Muscle layer of duodenum (tissue), 2 donors: ENCODE measurements around the gene COL5A1.
"Not testable (repeated sequence)": the region's sequence is repeated elsewhere in the genome, so short reads cannot be mapped to it uniquely, and the experiment has no call there.

Source experiments
- H3K27ac ChIP-seq: one replicate; pipeline ENCODE4 v1.7.0; 2013; ENCODE audit warnings: mild to moderate bottlenecking, low read length
- H3K27me3 ChIP-seq: one replicate; pipeline ENCODE4 v1.7.0; 2013; ENCODE audit warnings: low read depth, mild to moderate bottlenecking, control low read depth, low read length
- H3K36me3 ChIP-seq, 2 donors: one replicate each; pipeline ENCODE4 v1.7.0; 2013; ENCODE audit warnings: low read length in 2 of 2, control low read depth in 1 of 2, mild to moderate bottlenecking in 1 of 2; ENCODE audit not compliant: insufficient read depth in 2 of 2, control insufficient read depth in 1 of 2
- H3K4me1 ChIP-seq, 2 donors: one replicate each; pipeline ENCODE4 v1.7.0; 2013; ENCODE audit warnings: low read length in 2 of 2, mild to moderate bottlenecking in 2 of 2, control low read depth in 1 of 2, moderate library complexity in 1 of 2; ENCODE audit not compliant: insufficient read depth in 2 of 2, control insufficient read depth in 1 of 2
- H3K4me3 ChIP-seq, 2 donors: one replicate each; pipeline ENCODE4 v1.7.0; 2013; ENCODE audit warnings: low read length in 2 of 2, low read depth in 1 of 2, mild to moderate bottlenecking in 1 of 2
- H3K9me3 ChIP-seq, 2 donors: one replicate each; pipeline ENCODE4 v1.7.0; 2013; ENCODE audit warnings: low read length in 2 of 2, control low read depth in 1 of 2, mild to moderate bottlenecking in 1 of 2; ENCODE audit not compliant: control insufficient read depth in 1 of 2
- donor health status: healthy.

COL5A1 gene

GRCh38 chr9:134702291-134702690, 60.7 kb downstream of the COL5A1 start:
- peaks cover 11 to 53% of the 10 kb centered on the region in 2 donors for H3K4me1 ChIP-seq
- peaks cover 0 to 27% of the 10 kb centered on the region in 2 donors for H3K36me3 ChIP-seq
- no peaks in the 10 kb centered on the region for H3K9me3 ChIP-seq
- H3K27me3 ChIP-seq = no peaks in the 10 kb centered on the region
- H3K4me3 ChIP-seq = no peak overlapping the region
- no peak overlapping the region for H3K27ac ChIP-seq

GRCh38 chr9:134703730-134704114, 62.1 kb downstream of the COL5A1 start:
- not testable (repeated sequence) for H3K27me3 ChIP-seq, H3K27ac ChIP-seq, H3K4me3 ChIP-seq, H3K9me3 ChIP-seq
- Histone ChIP-seq H3K36me3 (peaks cover 0 to 27% of the 10 kb centered on the region in 2 donors), H3K4me1 (peaks cover 11 to 59% of the 10 kb centered on the region in 2 donors)

GRCh38 chr9:134704498-134704897, 62.9 kb downstream of the COL5A1 start:
- Histone ChIP-seq H3K9me3 (no peaks in the 10 kb centered on the region), H3K27ac (peak overlapping the region; percentile 20), H3K4me1 (peaks cover 11 to 62% of the 10 kb centered on the region in 2 donors), H3K27me3 (no peaks in the 10 kb centered on the region), H3K36me3 (peaks cover 0 to 27% of the 10 kb centered on the region in 2 donors), H3K4me3 (no peak overlapping the region)

GRCh38 chr9:134705786-134706185, 64.2 kb downstream of the COL5A1 start:
- Histone ChIP-seq H3K36me3 (peaks cover 0 to 17% of the 10 kb centered on the region in 2 donors), H3K9me3 (no peaks in the 10 kb centered on the region), H3K4me1 (peaks cover 11 to 74% of the 10 kb centered on the region in 2 donors), H3K4me3 (no peak overlapping the region), H3K27me3 (no peaks in the 10 kb centered on the region), H3K27ac (peak overlapping the region; percentile 89)

- Histone ChIP-seq H3K27me3 (no peaks in the 10 kb centered on the region), H3K4me3 (peak overlapping the region in 1 of 2 donors; percentile 30)
Observed at GRCh38 chr9:134706522-134706921, 64.9 kb downstream of the COL5A1 start.

GRCh38 chr9:134707031-134707680, 65.6 kb downstream of the COL5A1 start:
- H3K4me1 ChIP-seq = peaks cover 11 to 84% of the 10 kb centered on the region in 2 donors
- no peaks in the 10 kb centered on the region for H3K27me3 ChIP-seq
- peak overlapping the region; percentile 89 for H3K27ac ChIP-seq

More at GRCh38 chr9:134706522-134706921, 64.9 kb downstream of the COL5A1 start:
- Histone ChIP-seq H3K36me3 (peaks cover 0 to 9% of the 10 kb centered on the region in 2 donors), H3K4me1 (peaks cover 11 to 81% of the 10 kb centered on the region in 2 donors), H3K9me3 (no peaks in the 10 kb centered on the region), H3K27ac (peak overlapping the region; percentile 89)

GRCh38 chr9:134707731-134708671, 66.4 kb downstream of the COL5A1 start:
- peak overlapping the region in 1 of 2 donors; percentile 36 for H3K4me3 ChIP-seq
- no peaks in the 10 kb centered on the region for H3K36me3 ChIP-seq
- H3K4me1 ChIP-seq = peaks cover 11 to 80% of the 10 kb centered on the region in 2 donors
- H3K27ac ChIP-seq = peak overlapping the region; percentile 89
- H3K9me3 ChIP-seq = no peaks in the 10 kb centered on the region
- no peaks in the 10 kb centered on the region for H3K27me3 ChIP-seq

More at GRCh38 chr9:134707031-134707680, 65.6 kb downstream of the COL5A1 start:
- Histone ChIP-seq H3K36me3 (peaks cover 0 to 3% of the 10 kb centered on the region in 2 donors), H3K4me3 (peak overlapping the region in 1 of 2 donors; percentile 36), H3K9me3 (no peaks in the 10 kb centered on the region)

GRCh38 chr9:134708672-134709038, 67.1 kb downstream of the COL5A1 start:
- peak overlapping the region in 1 of 2 donors; percentile 36 for H3K4me3 ChIP-seq
- peaks cover 11 to 75% of the 10 kb centered on the region in 2 donors for H3K4me1 ChIP-seq
- peak overlapping the region; percentile 45 for H3K27ac ChIP-seq
- H3K9me3 ChIP-seq = no peaks in the 10 kb centered on the region
- H3K36me3 ChIP-seq = no peaks in the 10 kb centered on the region
- no peaks in the 10 kb centered on the region for H3K27me3 ChIP-seq

GRCh38 chr9:134709512-134710270, 68.1 kb downstream of the COL5A1 start:
- peak overlapping the region; percentile 39 for H3K27ac ChIP-seq
- H3K27me3 ChIP-seq = no peaks in the 10 kb centered on the region
- H3K9me3 ChIP-seq = no peaks in the 10 kb centered on the region
- H3K36me3 ChIP-seq = no peaks in the 10 kb centered on the region
- H3K4me1 ChIP-seq = peaks cover 9 to 66% of the 10 kb centered on the region in 2 donors
- peak overlapping the region in 1 of 2 donors; percentile 46 for H3K4me3 ChIP-seq

GRCh38 chr9:134710271-134710540, 68.6 kb downstream of the COL5A1 start:
- peak overlapping the region in 1 of 2 donors; percentile 46 for H3K4me3 ChIP-seq
- no peaks in the 10 kb centered on the region for H3K9me3 ChIP-seq
- H3K27me3 ChIP-seq = no peaks in the 10 kb centered on the region
- H3K27ac ChIP-seq = peak overlapping the region; percentile 39
- H3K36me3 ChIP-seq = no peaks in the 10 kb centered on the region
- peaks cover 6 to 61% of the 10 kb centered on the region in 2 donors for H3K4me1 ChIP-seq

- Histone ChIP-seq H3K4me3 (no peak overlapping the region), H3K27me3 (no peaks in the 10 kb centered on the region), H3K27ac (no peak overlapping the region), H3K36me3 (no peaks in the 10 kb centered on the region), H3K4me1 (peaks cover 6 to 56% of the 10 kb centered on the region in 2 donors), H3K9me3 (no peaks in the 10 kb centered on the region)
Observed at GRCh38 chr9:134710901-134711300, 69.3 kb downstream of the COL5A1 start.
